AG08395 (cell line): ENCODE measurements around the gene MT1A.
"Not testable (repeated sequence)": the region's sequence is repeated elsewhere in the genome, so short reads cannot be mapped to it uniquely, and the experiment has no call there.

ENCODE experiments used
- DNase-seq: peaks from one replicate; pipeline ENCODE4 v3.0.0; 2012; ENCODE audit warnings: mixed read lengths, low spot score

The MT1A gene

DNA sequence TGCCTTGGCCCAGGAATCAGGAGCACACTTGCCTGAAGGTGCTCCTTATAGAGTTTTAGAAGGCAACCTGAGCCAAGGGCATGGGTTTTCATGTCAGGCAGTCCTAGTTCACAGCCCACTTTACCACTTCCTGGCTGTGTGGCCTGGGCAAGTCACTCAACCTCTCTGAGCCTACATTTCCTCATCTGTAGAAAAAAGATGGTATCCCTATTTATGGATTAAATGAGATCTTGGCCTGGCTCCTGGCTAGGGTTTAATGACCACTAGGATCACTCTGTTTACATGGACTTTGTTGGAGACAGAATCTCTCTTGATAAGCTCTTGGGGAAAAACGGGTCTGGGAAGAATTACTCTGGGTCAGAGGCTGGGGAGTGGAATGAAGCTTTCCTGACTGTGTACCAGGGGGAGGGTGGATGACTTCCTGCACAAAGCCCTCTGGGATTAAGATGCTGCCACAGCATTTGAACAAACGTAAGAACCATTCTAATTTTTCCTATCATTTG is 27.8 kb upstream of the MT1A start:
- no peak for DNase-seq

DNA sequence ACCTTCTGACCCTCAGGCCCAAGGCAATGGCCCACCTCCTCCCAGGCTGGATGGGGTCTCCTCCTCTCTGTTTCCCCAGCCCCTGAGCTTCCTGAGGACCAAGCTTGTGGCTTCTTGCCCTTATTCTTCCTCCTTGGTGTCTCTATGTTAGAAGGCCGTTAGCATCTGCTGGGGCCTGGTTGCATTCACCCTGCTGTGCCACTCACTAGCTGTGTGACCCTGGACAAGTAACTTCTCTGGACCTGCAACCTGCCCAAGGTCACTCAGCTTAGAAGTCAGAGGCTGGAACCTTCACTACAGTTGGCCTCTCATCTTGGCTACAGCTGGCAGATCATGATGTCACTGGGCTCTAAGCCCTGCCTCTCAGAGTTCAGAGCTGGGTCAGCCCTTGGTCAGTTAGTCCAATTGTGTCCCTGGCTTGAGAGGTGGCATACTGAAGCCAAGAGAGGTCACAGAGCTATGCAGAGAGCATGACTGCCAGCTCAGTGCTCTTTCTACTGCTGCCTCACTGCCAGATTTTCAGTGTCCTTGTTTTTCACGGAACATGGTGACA is 27.1 kb upstream of the MT1A start:
- DNase-seq = peak; percentile 51

DNA sequence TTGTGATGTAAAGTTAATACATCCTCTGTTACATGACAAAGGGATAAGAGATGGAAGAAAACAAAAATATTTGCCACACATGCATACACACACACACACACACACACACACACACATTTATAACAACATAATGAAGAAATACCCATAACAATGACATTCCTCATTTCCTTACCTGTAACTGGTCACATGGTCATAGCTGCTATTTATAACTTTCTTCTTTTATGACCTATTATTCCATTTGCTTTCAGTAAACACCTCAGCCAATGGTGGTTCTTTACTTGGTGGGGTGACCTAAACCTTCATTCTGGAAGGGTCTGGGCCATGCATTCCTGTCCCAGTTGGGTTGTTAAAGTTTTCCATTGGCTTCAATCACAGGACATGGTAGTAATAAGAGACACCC is 24.8 kb upstream of the MT1A start:
- DNase-seq = no peak

GRCh38 chr16:56614549-56614991 is 23.9 kb upstream of the MT1A start:
- DNase-seq = no peak

DNA sequence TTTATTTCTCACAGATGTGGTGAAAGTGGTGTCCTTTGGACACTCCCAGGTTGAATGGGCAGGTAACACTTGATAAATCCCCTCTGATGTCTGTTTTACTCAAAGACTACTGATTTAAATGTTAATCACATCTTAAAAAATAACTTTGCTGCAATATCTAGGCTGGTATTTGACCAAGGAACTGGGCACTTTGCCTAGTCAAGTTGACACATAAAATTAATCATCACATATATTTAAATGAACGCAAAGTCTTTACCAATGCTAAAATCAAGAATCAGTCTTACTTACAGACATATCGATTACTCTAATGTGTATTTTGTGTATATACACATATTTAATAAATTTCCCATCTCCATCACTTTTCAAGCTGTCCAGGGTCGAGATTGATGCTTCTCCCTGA is 23.1 kb upstream of the MT1A start:
- no peak for DNase-seq

DNA sequence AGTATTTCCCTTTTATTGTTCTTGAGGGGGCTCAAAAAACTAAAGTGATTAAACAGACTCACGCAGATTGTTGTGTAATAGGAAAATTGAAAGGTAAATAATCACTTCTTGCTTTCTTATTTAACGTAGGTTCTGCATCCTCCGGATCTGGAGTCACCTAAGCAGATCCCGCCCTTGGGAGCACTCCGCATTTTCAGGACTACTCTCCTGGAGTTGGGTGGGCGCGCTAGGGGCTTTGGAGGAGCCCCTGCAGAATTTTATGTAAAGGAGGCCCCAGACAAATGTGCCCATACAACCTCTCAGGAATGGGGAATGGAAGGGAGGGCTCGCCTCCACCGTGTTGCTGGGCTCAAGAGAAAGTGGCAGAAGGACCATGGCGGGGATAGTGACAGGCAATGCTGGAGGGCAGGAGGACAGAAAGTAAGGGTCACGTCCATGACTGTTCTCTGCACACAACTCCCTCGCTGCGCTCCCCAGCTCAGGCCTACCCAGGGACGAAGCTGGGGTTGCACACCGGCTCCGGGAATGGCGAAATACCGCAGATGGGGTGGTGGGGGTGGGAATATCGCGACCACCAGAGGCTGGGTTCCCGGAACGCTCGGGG is 21.8 kb upstream of the MT1A start:
- no peak for DNase-seq

- peak; percentile 66 for DNase-seq
Measured at GRCh38 chr16:56617212-56618085, 21.0 kb upstream of the MT1A start.

DNA sequence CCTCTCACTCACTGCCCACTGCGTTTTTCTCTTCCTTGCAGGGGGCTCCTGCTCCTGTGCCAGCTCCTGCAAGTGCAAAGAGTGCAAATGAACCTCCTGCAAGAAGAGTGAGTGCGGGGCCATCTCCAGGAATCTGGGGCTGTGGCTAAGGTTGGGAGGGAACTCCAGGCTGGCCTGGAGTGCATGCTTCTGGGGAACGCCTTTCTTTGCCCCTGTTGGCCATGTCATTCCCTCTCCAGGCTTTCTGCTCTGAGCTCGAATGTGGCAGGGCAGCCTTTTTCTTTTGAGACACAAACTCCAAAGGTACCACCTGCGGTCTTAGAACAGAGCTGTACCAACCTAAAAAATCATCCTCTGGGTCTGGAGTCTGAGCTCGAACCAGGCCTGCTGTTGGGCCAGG is 20.3 kb upstream of the MT1A start:
- no peak for DNase-seq

- no peak for DNase-seq
Measured at GRCh38 chr16:56620339-56620897, 18.0 kb upstream of the MT1A start.

GRCh38 chr16:56621665-56622445 is 16.6 kb upstream of the MT1A start:
- DNase-seq = not testable (repeated sequence)

DNA sequence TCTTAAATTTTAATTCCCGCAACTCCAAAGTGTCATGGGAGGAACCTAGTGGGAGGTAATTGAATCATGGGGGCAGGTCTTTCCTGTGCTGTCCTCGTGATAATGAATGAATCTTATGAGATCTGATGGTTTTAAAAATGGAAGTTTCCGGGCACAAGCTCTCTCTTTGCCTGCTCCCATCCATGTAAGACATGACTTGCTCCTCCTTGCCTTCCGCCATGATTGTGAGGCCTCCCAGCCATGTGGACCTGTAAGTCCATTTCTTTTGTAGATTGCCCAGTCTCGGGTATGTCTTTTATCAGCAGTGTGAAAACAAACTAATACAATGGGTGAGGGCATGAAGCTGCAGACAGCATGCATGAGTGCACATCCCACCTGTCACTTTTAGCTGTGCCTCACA is 15.3 kb upstream of the MT1A start:
- not testable (repeated sequence) for DNase-seq

GRCh38 chr16:56623637-56624036 is 14.8 kb upstream of the MT1A start:
- DNase-seq = no peak

DNA sequence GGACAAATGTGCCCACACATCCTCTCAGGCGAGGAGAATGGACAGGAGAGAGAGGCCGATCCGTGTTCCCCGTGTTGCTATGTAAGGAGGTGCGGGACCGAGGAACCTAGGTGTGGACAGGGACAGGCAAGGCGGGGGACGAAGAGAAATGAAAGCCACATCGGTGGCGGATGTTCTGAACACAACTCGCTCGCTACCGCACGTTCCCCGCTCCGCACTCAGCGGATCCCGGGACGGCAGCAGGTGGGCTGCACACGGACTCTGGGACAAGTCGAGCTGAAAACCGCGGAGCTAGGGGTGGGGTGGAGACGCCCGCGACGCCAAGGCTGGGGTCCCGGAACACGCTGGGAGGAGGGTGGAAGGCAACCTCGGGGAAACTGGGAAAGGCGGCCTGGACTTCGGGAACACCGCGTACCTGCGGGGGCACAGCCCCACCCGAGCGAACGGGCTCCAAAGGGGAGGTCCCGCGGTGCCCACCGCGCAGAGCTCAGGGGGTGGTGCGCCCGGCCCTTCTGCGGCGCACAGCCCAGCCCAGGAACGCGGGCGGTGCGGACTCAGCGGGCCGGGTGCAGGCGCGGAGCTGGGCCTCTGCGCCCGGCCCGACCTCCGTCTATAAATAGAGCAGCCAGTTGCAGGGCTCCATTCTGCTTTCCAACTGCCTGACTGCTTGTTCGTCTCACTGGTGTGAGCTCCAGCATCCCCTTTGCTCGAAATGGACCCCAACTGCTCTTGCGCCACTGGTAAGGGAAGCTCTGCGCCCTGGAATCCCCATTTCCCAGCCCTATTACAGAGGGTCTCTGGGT is 13.1 kb upstream of the MT1A start, which contains the start of gene MT1E:
Gene MT1E (plus strand): TSS at position 642 of the 803 bp plus-strand sequence. CDS start 71 bp downstream, at position 713.
- peak; percentile 87 for DNase-seq

DNA sequence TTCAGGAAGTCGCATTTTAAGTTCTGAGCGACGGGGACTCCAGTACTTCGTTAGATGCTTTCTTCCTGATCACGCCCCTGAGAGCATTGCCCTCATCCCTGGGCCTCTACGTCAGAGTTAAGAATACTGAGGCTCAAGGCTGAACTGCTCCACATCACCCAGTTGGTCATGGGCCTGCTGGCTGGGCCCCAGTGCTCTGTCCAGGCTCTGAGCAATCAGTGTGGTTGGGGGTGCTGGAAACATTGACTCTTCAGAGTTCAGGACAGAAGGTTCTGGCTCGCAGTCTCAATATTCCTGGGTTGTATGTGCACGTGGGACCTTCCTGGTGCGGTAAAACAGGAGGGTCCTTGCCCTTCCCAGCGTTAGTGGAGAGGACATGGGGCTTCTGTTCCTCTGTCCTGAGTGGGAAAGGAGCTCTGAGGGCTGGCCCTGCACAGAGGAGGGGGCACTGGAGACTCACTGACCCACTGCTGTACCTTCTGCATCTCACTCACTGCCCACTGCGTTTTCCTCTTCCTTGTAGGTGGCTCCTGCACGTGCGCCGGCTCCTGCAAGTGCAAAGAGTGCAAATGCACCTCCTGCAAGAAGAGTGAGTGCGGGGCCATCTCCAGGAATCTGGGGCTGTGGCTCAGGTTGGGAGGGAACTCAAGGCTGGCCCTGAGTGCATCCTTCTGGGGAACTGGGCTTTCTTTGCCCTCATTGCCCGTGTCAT is 12.4 kb upstream of the MT1A start:
- DNase-seq = peak; percentile 70

GRCh38 chr16:56626685-56627084 is 11.8 kb upstream of the MT1A start:
- DNase-seq = no peak

GRCh38 chr16:56628486-56629350 is 9.7 kb upstream of the MT1A start:
- DNase-seq = no peak

- no peak for DNase-seq
Measured at GRCh38 chr16:56629531-56629930, 8.9 kb upstream of the MT1A start.

DNA sequence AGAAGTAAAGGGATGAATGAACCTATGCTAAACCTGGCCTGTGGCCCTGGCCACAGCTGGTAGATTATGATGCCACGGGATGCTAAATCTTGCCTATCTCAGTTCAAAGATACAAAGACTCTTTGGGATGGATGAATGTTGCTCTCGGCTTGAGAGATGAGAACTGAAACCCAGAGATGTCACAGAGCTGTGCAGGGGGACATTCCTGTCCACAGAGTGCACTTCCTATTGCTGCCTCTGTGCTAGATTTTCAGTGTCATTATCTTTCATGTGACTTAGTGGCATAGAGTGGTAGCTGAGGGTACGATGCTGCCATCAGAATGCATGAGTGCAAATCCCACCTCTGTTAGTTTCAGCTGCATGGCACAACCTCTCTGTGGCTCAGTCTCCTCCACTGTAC is 8.3 kb upstream of the MT1A start:
- DNase-seq = no peak

GRCh38 chr16:56631197-56631596 is 7.3 kb upstream of the MT1A start:
- DNase-seq = no peak
